ENCODE measurements around the gene GBP3. TPM values are rescaled to one million over a fixed set of nuclear protein-coding genes. Genes with fewer than 3 reads are reported as not detected.
"Not testable (repeated sequence)": the region's sequence is repeated elsewhere in the genome, so short reads cannot be mapped to it uniquely, and the experiment has no call there.

Gene GBP3
- total RNA-seq, 1 experiment from 2014 or later = 0.08 TPM

DNA sequence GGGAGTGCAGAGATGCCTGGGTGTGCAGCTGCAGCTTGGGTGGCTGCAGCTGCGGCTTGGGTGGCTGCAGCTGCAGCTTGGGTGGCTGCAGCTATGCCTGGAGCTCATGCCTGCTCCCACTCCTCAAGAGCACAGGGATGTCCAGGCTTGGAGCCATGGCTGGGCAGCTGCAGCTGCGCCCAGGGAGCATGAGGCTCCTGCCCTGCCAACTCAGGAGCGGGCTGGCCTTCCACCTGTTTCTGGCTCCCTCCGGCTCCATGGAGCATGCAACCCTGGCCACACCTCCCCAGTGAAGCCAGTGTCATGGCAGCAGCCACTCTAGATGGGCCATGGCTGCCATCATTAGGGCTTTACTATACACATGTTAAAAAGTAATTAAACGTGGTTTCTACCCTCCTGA lies 21.3 kb upstream of the GBP3 start:
- DNase-seq (ENCODE audit: low read depth, low spot score) = no peak
- in situ Hi-C loops (cut with HindIII; ENCODE audit: low pct_unique_long_range_greater_than_20kb, low sequenced_read_pairs) = no loop called here

GRCh38 chr1:89042491-89042890 lies 19.8 kb upstream of the GBP3 start:
- DNase-seq (ENCODE audit: low read depth, low spot score) = no peak
- in situ Hi-C loops (cut with HindIII; ENCODE audit: low pct_unique_long_range_greater_than_20kb, low sequenced_read_pairs) = no loop called here

GRCh38 chr1:89041721-89042120 lies 19.1 kb upstream of the GBP3 start:
- no peak for DNase-seq (ENCODE audit: low read depth, low spot score)
- in situ Hi-C loops (cut with HindIII; ENCODE audit: low pct_unique_long_range_greater_than_20kb, low sequenced_read_pairs) = no loop called here

GRCh38 chr1:89041119-89041641 lies 18.5 kb upstream of the GBP3 start:
- in situ Hi-C loops (cut with HindIII; ENCODE audit: low pct_unique_long_range_greater_than_20kb, low sequenced_read_pairs) = no loop called here
- no peak for DNase-seq (ENCODE audit: low read depth, low spot score)

DNA sequence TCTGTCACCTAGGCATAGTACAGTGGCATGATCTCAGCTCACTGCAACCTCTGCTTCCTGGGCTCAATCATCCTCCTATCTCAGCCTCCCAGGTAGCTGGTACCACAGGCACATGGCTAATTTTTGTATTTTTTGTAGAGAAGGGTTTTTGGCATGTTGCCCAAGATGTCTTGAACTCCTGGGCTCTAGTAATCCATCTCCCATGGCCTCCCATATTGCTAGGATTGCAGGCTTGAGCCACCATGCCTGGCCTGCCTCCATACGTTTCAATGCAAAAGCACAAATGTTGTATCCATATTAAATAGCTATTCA lies 17.6 kb upstream of the GBP3 start:
- in situ Hi-C loops (cut with HindIII; ENCODE audit: low pct_unique_long_range_greater_than_20kb, low sequenced_read_pairs) = no loop called here
- no peak for DNase-seq (ENCODE audit: low read depth, low spot score)

DNA sequence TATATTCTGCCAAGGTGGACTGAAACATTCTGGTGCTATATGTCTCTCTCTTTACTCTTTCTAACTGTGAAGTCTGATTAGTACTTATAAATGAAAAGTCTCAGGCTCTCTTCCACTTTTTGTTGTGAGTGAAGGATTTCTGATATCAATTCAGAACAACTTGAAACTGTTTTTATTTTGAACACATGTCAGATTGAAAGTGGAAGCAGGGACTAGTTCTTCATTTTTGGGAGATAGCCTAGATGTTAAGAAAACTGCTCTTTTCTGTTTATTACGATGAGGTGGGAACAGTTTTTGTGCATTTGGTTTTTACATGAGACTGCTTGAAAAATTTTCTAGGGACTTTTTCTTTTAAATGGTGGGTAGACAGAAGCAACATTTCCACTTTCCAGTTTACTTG lies 14.5 kb upstream of the GBP3 start:
- DNase-seq (ENCODE audit: low read depth, low spot score) = no peak
- in situ Hi-C loops (cut with HindIII; ENCODE audit: low pct_unique_long_range_greater_than_20kb, low sequenced_read_pairs) = no loop called here

- in situ Hi-C loops (cut with HindIII; ENCODE audit: low pct_unique_long_range_greater_than_20kb, low sequenced_read_pairs) = no loop called here
- DNase-seq (ENCODE audit: low read depth, low spot score) = no peak
Observed at GRCh38 chr1:89035080-89035479, 12.4 kb upstream of the GBP3 start.

GRCh38 chr1:89034004-89034403 lies 11.3 kb upstream of the GBP3 start:
- in situ Hi-C loops (cut with HindIII; ENCODE audit: low pct_unique_long_range_greater_than_20kb, low sequenced_read_pairs); DNase-seq (ENCODE audit: low read depth, low spot score): not testable (repeated sequence)

- DNase-seq (ENCODE audit: low read depth, low spot score); in situ Hi-C loops (cut with HindIII; ENCODE audit: low pct_unique_long_range_greater_than_20kb, low sequenced_read_pairs): not testable (repeated sequence)
Observed at GRCh38 chr1:89029051-89029450, 6.4 kb upstream of the GBP3 start.

GRCh38 chr1:89025928-89026327 lies 3.3 kb upstream of the GBP3 start:
- DNase-seq (ENCODE audit: low read depth, low spot score) = no peak
- in situ Hi-C loops (cut with HindIII; ENCODE audit: low pct_unique_long_range_greater_than_20kb, low sequenced_read_pairs) = no loop called here

GRCh38 chr1:89023026-89023425 lies 360 bp upstream of the GBP3 start:
- in situ Hi-C loops (cut with HindIII; ENCODE audit: low pct_unique_long_range_greater_than_20kb, low sequenced_read_pairs) = no loop called here
- no peak for DNase-seq (ENCODE audit: low read depth, low spot score)

- DNase-seq (ENCODE audit: low read depth, low spot score); in situ Hi-C loops (cut with HindIII; ENCODE audit: low pct_unique_long_range_greater_than_20kb, low sequenced_read_pairs): not testable (repeated sequence)
Observed at GRCh38 chr1:89018318-89018717, 4.3 kb downstream of the GBP3 start.

DNA sequence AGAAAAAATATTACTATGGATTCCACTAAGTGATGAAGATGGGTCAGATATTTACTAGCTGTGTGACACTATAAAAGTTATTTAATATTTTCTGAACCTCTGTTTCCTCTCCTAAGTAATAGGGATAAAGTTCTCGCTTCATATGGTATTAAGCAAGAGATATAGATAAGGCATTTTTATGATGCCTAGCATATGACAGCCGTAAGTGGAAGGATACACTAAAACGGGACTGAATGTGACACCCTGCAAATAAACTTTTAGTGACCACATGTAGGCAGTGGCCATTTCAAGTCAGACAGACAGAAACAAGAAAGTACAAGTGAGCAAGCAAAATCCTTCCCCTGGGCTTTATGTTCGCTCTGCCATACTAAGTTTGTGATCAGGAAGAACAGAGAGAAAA lies 14.2 kb downstream of the GBP3 start:
- in situ Hi-C loops (cut with HindIII; ENCODE audit: low pct_unique_long_range_greater_than_20kb, low sequenced_read_pairs) = no loop called here

DNA sequence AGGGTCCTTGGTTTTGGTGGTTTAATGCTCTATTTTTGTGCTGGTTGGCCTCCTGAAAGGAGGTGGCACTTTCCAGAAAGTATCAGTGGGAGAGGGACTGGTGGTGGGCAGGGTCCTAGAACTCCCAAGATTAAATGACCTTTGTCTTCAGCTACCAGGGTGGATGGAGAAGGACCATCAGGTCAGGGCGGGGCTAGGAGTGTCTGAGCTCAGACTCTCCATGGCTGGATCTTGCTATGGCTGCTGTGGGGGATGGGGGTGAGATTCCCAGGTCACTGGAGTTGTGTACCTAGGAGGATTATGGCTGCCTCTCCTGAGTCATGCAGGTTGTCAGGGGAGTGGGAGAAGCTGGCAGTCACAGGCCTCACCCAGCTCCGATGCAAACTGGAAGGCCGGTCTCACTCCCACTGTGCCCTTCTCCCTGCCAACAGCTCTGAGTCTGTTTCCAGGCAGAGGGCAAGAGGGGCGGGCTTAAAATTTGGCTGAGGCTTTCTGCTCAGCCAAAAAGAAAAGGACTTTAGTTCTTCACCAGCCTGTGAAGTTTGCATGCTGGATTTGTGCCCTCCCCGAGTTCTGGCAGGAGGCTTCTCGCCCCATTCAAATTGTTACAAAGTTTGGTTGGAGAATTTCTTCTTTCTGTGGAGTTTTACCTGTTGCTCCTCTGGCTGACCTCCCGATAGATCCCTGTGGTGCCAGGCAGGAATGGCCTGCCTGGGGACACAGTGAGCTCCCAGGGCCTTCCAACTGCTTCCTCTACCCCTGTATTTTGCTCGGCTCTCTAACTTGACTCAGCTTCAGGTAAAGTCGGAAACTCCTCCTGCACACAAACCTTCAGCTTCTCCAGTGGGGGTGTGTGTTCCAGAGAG lies 17.1 kb downstream of the GBP3 start:
- in situ Hi-C loops (cut with HindIII; ENCODE audit: low pct_unique_long_range_greater_than_20kb, low sequenced_read_pairs) = no loop called here
- DNase-seq (ENCODE audit: low read depth, low spot score) = no peak

More for the DNA sequence above, 14.2 kb downstream of the GBP3 start:
- no peak for DNase-seq (ENCODE audit: low read depth, low spot score)

- in situ Hi-C loops (cut with HindIII; ENCODE audit: low pct_unique_long_range_greater_than_20kb, low sequenced_read_pairs); DNase-seq (ENCODE audit: low read depth, low spot score): not testable (repeated sequence)
Observed at GRCh38 chr1:89002176-89002575, 20.5 kb downstream of the GBP3 start.

DNA sequence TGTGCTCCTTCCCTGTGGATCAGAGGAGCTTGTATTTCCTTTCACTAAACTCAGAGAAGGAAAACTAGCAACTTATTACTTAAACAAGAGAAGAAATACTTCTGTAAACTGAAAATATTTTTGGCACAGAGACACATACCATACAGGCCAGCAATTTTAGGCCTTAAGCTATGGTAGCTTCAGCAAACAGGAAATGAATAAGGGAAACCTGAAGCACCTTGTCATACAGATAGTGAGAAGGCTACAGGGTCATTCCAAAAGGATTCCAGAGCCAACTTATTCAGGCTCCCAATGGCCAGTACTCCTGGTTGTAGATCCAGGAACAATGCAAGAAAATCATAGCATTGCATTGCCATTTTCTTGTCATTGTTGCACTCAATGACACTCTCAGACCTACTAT lies 21.2 kb downstream of the GBP3 start:
- in situ Hi-C loops (cut with HindIII; ENCODE audit: low pct_unique_long_range_greater_than_20kb, low sequenced_read_pairs) = no loop called here

GRCh38 chr1:88998716-88999115 lies 23.9 kb downstream of the GBP3 start:
- in situ Hi-C loops (cut with HindIII; ENCODE audit: low pct_unique_long_range_greater_than_20kb, low sequenced_read_pairs) = no loop called here

More for the DNA sequence above, 21.2 kb downstream of the GBP3 start:
- no peak for DNase-seq (ENCODE audit: low read depth, low spot score)

DNA sequence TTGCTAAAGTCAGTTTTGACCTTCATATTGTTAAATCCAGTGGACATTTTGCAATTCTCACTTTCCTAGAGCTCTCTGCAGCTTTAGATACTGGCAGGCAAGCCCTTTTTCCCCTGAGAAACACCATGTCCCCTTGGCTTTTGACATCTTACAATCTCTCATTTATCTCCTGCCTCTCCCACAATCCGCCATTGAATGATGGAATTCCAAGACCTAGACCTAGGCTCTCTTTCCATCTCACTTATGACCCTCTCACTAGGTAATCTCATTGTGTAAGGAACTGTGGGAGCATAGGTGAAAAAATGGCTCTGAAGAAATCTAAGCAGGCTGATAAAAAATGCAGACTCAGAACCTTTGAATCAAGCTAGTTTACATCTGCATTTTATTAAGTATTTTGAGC lies 32.2 kb downstream of the GBP3 start:
- no peak for DNase-seq (ENCODE audit: low read depth, low spot score)
- in situ Hi-C loops (cut with HindIII; ENCODE audit: low pct_unique_long_range_greater_than_20kb, low sequenced_read_pairs) = no loop called here

More at GRCh38 chr1:88998716-88999115, 23.9 kb downstream of the GBP3 start:
- DNase-seq (ENCODE audit: low read depth, low spot score) = peak; percentile 76

DNA sequence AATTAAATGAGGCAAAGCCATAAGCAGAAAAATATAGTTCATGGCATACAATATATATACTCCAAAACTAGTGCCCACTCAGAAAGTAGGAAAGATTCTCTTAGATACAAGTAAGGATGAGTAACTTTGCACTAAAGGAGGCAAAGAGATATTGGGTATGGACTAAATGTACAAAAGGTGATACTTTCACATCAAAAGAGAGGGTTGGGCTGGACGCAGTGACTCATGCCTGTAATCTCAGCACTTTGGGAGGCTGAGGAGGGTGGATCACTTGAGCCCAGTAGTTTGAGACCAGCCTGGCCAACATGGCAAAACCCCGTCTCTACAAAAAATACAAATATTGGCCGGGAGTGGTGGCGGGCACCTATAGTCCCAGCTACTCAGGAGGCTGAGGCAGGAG lies 37.0 kb downstream of the GBP3 start:
- in situ Hi-C loops (cut with HindIII; ENCODE audit: low pct_unique_long_range_greater_than_20kb, low sequenced_read_pairs) = no loop called here
- no peak for DNase-seq (ENCODE audit: low read depth, low spot score)

All from SK-MEL-5 (cell line).